Middle frontal gyrus (tissue), 1 donor: ENCODE results near the gene RHOB.
"Not testable (repeated sequence)": the region's sequence is repeated elsewhere in the genome, so short reads cannot be mapped to it uniquely, and the experiment has no call there.

ENCODE experiments used
- DNase-seq: peaks from one replicate; pipeline ENCODE4 v3.0.0-alpha.2; 2015; ENCODE audit warnings: low spot score; ENCODE audit errors: extremely low spot score

RHOB gene

DNA sequence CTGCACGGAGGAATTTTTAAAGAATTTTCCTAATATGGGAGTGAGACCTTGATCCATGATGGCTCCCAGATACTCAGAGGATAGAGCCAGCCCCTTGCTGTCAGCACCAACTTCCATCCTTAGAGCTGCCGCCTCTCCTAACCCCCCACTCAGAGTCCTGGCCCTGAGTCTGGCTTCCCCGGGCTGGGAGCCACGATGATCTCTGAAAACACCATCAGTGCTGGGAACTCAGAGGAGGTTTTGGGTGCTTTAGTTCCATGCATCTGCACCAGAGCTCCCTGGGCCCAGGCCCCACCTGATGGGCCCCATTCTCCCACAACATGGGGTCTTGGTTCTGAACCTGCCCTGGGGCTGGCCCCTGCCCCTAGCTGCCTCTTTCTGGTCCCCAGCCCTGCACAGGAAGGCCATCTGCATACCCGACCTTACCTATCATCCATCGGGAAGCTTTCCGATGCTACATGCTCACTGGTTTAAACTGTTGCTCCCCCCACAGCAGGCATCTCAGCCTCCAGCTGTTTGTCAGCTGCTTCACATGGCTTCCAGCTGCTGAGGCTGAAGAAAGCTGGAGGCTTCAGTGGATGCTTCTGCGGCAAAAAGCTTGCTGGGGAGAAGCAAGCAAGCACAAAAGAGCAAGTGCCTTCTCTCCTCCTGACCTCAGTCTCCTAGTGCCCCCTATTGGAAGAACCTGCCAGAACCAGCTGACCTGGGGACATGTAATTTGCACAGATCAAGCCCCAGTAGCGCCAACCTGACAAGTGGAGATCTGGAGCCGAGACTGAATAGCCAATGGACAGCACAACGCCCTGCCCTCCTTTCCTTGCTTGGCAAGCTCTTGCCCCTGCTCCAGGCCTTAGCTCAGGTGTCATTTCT, 24.2 kb upstream of the RHOB start:
- DNase-seq, result no peak

DNA sequence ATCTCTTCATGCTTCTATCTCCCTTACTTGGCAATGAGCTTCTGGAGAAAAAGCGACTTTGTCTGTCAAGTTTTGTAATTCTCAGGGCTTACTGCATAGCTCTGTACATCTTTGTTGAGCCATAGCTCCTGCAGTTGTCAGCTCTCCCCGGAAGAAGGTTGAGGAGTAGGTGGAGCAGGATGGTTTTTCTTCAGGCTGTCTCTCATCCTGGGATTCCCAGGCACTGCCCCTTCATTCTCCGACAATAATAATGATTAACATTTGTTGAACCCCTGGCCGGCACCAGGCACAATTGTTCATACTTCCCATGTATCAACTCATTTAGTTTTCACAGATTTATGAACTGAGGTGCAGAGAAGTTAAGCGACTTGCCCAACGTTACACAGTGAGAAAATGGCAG, 23.5 kb upstream of the RHOB start:
- no peak for DNase-seq

DNA sequence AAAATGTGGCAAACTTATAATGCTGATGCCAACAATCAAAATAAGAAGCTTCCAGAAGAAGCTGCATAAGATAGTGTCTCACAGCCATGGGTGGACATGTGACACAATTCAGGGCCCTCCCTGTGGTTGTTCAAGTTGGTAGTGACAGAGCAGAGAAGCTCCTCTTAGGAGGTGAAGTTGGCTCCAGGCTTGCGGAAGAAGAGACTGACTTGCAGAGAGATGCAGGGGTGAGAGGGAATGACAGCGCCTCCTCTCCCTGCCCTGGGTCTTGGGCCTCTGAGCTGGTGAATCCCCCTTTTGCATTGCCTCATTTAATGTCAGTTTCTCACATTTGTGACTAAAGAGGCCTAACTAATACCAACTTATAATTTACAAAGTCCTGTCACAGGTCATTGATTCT, 23.0 kb upstream of the RHOB start:
- no peak for DNase-seq

GRCh38 chr2:20424300-20425290, 22.3 kb upstream of the RHOB start:
- DNase-seq, result no peak

DNA sequence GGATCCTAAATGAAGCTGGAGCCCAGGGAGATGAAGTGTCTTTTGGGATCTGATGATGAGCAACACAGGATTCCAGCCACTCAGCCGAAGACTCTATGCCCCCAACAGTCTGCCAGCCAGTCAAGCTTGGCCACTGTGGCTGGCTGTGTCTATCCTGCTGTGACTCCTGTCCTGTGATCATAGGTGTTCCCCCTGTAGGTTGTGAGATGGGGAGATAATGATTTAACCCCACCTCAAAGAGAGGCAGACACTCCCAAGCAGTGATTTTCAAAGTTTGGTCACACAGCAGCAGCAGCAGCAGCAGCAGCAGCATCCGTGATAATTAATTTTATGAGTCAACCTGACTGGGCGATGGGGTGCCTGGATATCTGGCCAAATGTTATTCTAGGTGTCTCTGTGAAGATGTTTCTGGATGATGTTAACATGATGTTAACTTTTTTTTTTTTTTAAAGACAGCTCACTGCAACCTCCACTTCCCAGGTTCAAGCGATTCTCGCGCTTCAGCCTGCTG, 21.4 kb upstream of the RHOB start:
- no peak for DNase-seq

DNA sequence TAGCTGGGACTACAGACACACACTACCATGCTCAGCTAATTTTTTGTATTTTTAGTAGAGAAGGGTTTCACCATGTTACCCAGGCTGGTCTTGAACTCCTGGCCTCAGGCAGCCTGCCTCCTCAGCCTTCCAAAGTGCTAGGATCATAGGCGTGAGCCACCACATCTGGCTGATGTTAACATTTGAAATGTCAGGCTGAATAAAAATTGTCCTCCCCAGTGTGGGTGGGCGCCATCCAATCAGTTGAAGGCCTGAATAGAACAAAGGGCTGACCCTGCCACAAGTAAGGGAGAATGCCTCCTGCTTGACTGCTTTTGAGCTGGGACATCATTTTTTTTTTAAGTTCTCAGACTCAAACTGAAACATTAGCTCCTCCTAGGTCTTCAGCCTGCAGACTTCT, 21.0 kb upstream of the RHOB start:
- no peak for DNase-seq

DNA sequence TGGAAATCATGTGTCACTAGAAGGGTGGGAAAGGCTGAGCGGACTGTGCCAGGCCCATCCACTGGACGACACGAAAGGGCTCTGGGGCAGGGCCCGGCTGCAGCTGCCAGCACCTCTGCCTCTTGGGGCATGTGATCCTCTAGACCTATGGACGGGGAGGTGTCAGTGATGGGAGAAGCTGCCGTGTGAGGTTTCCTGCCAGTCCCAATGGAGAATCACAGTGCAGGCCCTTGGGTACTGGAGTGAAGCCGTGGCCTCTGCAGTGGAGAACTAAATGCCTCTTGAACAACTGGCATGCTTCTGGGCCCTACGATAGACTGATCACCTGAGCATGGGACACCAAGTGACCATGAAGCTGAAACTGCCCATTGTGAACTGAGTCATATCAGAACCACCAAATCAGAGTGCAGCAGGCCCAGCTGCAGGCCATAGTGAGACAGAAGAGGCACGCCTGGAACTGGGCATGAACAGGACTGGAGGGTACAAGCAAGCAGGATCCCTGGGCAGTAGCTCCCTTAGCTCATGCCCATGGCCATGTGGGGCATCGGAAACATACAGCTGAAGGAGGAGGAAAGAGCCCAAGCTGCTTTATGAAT, 18.8 kb upstream of the RHOB start:
- no peak for DNase-seq

- no peak for DNase-seq
Measured at GRCh38 chr2:20428717-20429490, 18.0 kb upstream of the RHOB start.

GRCh38 chr2:20429528-20429927, 17.3 kb upstream of the RHOB start:
- no peak for DNase-seq

DNA sequence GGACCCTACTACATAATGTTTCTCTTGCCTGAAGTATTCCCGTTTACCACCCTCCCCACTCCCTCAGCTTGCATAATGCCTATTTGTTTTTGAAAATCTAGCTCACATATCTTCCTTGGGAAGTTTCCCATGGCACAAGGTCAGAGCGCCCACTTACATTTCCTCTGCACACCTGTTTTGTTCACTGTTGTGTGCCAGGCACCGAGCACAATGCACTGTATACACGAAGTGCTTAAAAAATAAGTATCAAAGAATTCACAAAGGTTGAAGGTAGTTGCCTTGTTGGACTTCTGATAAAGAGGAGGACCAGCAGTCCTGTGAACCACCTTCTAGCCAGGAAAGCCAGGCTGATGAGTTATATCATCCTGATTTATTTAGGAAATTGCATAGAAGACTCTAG, 16.8 kb upstream of the RHOB start:
- DNase-seq, result no peak

DNA sequence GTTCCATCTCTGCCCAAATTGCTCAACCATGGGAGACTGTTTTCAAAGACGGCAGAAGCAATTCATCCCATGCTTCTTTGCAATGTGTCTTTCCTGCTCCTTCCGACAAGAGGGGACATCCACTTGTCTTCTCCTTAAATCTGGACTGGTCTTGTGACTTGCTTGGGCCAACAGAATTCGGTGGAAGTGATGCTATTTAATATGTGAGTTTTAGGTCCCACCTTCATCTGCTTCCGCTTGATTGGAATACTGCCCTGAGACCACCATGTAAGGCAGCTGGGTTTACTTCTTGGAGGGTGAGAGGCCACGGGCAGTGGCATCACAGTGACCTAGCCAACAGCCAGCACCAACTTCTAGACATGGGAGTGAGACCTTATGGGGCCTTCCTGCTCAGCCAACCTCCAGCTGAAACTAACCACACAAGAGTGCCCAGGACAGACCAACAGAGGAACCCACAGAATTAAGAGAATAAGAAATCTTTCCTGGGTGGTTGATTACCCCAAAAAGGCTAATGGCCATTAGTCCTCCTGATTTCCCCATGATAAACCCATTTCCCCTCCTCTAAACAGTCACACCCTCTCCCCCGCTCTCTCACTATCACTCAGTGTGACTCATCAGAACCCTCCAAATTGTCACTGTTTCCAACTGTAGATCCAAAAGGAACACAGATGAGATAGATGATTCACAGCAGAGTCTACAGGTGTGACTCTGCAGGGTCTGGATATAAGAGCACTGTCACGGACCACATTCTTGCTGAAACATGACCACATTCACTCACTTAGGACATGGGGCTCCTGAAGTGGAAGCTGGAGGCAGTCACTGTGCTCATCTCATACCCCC, 16.2 kb upstream of the RHOB start:
- DNase-seq, result no peak

DNA sequence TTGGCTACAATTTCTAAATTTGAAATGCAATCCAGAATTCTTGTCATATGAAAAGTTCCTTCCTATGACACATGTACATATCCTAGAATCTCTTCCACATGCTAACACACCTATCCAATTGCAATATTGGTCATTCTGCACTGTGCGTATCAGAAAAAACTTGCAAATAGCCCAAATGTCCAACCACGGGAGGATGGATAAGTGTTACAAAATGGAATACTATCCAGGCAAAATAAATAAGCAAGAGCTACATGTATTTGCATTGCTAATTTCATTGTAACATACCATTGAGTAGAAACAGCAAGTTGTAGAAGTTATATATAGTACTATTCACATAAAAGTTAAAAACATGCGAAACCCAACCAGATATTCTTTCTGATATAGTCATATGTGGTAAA, 15.6 kb upstream of the RHOB start:
- DNase-seq, result no peak

- DNase-seq, result no peak
Measured at GRCh38 chr2:20431772-20432171, 15.1 kb upstream of the RHOB start.

GRCh38 chr2:20432714-20433113, 14.2 kb upstream of the RHOB start:
- DNase-seq, result no peak

GRCh38 chr2:20433249-20433648, 13.6 kb upstream of the RHOB start:
- no peak for DNase-seq

DNA sequence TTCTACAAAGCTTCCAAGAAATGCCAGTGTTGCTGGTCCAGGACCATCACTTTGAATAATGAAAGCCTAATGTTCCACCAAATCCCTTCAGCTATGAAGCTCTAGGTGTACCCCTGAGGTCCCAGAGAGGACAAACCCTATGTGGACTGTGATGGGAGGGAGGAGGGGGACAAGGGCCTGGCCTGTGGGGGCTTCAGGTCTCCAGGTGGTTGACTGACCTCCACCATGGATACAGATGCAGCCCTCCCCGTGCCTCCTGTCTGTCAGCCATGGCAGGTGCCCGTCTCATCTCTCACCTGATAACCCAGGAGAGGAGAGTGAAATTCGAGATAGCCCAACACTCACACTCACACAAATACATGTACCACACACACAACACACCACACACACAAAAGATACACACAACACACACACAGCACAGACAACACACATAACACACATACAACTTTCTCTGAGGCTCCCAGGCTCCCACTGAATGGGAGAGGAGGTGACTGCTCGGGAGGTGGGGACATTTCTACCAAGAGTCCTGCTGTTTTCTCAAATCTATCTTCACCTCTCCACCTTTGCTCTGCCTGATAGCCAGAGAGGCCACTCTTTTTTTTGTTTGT, 12.8 kb upstream of the RHOB start:
- no peak for DNase-seq

GRCh38 chr2:20434588-20435294, 12.1 kb upstream of the RHOB start:
- DNase-seq, result no peak

DNA sequence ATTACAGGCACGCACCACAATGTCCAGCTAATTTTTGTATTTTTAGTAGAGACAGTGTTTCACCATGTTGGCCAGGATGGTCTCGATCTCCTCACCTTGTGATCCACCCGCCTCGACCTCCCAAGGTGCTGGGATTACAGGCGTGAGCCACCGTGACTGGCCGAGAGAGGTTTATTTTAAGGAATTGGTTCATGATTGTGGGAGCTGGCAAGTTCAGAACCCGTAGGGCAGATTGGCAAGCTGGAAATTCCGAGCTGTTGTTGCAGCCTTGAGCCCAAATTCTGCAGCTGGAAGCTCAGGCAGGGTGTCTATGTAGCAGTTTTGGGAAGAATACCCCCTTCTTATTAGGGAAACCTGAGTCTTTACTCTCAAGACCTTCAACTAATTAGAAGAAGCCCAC, 11.4 kb upstream of the RHOB start:
- not testable (repeated sequence) for DNase-seq
